ENCODE measurements around the gene CRCP. TPM values are rescaled to one million over a fixed set of nuclear protein-coding genes. Genes with fewer than 3 reads are reported as not detected.

Gene CRCP
- total RNA-seq, 1 donor from 2014 or later: 23.2 TPM

- DNase-seq: no peak
- peaks cover 14% of the 10 kb centered on the region for H3K9me3 ChIP-seq (replicated peaks)
- H3K27me3 ChIP-seq (ENCODE audit: low read depth): no peaks in the 10 kb centered on the region
- TF ChIP-seq, protein P1, sequence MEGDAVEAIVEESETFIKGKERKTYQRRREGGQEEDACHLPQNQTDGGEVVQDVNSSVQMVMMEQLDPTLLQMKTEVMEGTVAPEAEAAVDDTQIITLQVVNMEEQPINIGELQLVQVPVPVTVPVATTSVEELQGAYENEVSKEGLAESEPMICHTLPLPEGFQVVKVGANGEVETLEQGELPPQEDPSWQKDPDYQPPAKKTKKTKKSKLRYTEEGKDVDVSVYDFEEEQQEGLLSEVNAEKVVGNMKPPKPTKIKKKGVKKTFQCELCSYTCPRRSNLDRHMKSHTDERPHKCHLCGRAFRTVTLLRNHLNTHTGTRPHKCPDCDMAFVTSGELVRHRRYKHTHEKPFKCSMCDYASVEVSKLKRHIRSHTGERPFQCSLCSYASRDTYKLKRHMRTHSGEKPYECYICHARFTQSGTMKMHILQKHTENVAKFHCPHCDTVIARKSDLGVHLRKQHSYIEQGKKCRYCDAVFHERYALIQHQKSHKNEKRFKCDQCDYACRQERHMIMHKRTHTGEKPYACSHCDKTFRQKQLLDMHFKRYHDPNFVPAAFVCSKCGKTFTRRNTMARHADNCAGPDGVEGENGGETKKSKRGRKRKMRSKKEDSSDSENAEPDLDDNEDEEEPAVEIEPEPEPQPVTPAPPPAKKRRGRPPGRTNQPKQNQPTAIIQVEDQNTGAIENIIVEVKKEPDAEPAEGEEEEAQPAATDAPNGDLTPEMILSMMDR (IDR thresholded peaks at IDR 0.05; ENCODE audit: borderline replicate concordance): no peak
- H3K36me3 ChIP-seq: peaks cover 65% of the 10 kb centered on the region
- H3K27ac ChIP-seq (replicated peaks): no peak overlapping the region
- peaks cover 17% of the 10 kb centered on the region for H3K4me1 ChIP-seq
- intact Hi-C loops (cut with micrococcal nuclease): no loop called here
- no peak overlapping the region for H3K4me3 ChIP-seq
Measured at GRCh38 chr7:66157060-66157459, 42.4 kb downstream of the CRCP start.

DNA sequence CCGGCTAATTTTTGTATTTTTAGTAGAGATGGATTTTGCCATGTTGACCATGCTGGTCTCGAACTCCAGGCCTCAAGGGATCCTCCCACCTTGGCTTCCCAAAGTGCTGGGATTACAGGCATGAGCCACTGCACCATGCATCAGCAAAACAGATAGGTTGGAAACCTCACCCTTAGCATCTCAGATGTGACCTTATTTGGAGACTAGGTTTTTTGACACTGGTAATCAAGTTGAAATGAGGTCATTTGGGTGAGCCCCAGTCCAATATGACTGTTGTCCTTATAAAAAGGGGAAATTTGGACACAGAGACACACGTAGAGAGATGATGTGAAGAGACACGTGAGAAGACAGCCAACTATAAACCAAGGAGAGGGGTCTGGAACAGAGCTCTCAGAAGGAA lies 48.0 kb downstream of the CRCP start:
- no peak for DNase-seq
- intact Hi-C loops (cut with micrococcal nuclease): no loop called here
- Histone ChIP-seq H3K4me3 (no peak overlapping the region), H3K27ac (replicated peaks) (no peak overlapping the region), H3K9me3 (replicated peaks) (peaks cover 14% of the 10 kb centered on the region), H3K4me1 (peaks cover 1% of the 10 kb centered on the region), H3K36me3 (peaks cover 27% of the 10 kb centered on the region), H3K27me3 (ENCODE audit: low read depth) (no peaks in the 10 kb centered on the region)
- TF ChIP-seq, protein P1 (IDR thresholded peaks at IDR 0.05; ENCODE audit: borderline replicate concordance): no peak

DNA sequence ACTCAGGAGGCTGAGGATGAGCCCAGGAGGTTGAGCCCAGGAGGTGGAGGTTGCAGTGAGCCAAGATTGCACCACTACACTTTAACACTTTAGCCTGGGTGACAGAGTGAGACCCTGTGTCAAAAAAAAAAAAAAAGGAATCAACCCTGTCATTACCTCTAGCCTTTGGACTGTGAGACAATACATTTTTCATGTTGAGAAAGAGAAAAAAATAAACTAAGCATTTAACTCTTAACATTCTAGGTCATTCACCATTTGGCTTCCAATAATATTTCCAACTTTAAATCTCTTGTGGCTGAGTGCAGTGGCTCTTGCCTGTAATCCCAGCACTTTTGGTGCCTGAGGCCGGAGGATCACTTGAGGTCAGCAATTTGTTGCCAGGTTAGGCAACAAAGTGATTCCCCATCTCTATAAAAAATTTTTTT lies 48.6 kb downstream of the CRCP start:
- Histone ChIP-seq H3K9me3 (replicated peaks) (peaks cover 14% of the 10 kb centered on the region), H3K36me3 (peaks cover 23% of the 10 kb centered on the region), H3K27ac (replicated peaks) (no peak overlapping the region), H3K4me1 (peaks cover 7% of the 10 kb centered on the region), H3K27me3 (ENCODE audit: low read depth) (no peaks in the 10 kb centered on the region), H3K4me3 (no peak overlapping the region)
- TF ChIP-seq, protein P1 (IDR thresholded peaks at IDR 0.05; ENCODE audit: borderline replicate concordance): no peak
- intact Hi-C loops (cut with micrococcal nuclease): no loop called here
- no peak for DNase-seq

DNA sequence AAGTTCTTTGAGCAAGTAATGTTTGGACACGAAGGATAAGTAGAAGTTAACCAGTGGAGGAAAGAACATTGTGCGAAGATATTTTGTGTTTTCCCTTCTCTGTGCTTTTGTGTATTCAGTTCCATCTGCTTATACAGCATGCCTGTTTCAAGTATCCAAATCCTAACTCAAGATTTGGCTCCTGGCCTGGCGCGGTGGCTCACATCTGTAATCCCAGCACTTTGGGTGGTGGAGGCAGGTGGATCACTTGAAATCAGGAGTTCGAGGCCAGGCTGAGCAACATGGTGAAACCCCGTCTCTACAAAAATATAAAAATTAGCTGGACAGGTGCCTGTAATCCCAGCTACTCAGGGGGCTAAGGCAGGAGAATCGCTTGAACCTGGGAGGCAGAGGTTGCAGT lies 49.7 kb downstream of the CRCP start:
- no peak overlapping the region for H3K4me3 ChIP-seq
- no peak overlapping the region for H3K27ac ChIP-seq (replicated peaks)
- H3K4me1 ChIP-seq: peaks cover 8% of the 10 kb centered on the region
- intact Hi-C loops (cut with micrococcal nuclease): no loop called here
- peaks cover 11% of the 10 kb centered on the region for H3K36me3 ChIP-seq
- DNase-seq: no peak
- H3K27me3 ChIP-seq (ENCODE audit: low read depth): no peaks in the 10 kb centered on the region
- peaks cover 9% of the 10 kb centered on the region for H3K9me3 ChIP-seq (replicated peaks)
- TF ChIP-seq, protein P1 (IDR thresholded peaks at IDR 0.05; ENCODE audit: borderline replicate concordance): no peak

DNA sequence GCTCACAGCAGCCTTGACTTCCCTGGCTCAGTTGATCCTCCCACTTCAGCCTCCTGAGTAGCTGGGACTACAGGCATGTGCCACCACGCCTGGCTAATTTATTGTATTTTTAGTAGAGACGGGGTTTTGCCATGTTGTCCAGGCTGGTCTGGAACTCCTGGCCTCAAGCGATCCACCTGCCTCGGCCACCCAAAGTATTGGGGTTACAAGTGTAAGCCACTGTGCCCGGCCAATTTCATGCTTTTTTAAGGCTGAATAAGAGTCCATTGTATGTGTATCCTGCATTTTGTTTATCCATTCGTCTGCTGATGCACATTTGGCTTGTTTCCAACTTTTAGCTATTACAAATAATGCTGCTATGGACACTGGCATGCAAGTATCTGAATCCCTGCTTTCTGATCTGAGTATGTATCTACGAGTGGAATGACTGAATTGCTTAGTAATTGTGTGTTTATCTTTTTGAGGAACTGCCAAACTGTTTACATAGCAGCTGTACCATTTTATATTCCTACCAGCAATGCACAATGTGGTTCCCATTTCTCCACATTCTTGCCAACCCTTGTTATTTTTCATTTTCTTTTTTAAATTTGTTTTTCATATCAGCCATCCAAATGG lies 53.2 kb downstream of the CRCP start:
- Histone ChIP-seq H3K36me3 (no peaks in the 10 kb centered on the region), H3K27ac (replicated peaks) (no peak overlapping the region), H3K4me3 (no peak overlapping the region), H3K4me1 (peaks cover 22% of the 10 kb centered on the region), H3K27me3 (ENCODE audit: low read depth) (no peaks in the 10 kb centered on the region), H3K9me3 (replicated peaks) (no peaks in the 10 kb centered on the region)
- intact Hi-C loops (cut with micrococcal nuclease): no loop called here
- TF ChIP-seq, protein P1 (IDR thresholded peaks at IDR 0.05; ENCODE audit: borderline replicate concordance): no peak
- DNase-seq: no peak

Measured in left ventricle myocardium inferior (tissue), 1 donor.